K562 (cell line): Measurements from ENCODE around the gene FUT2. TPM values are rescaled to one million over a fixed set of nuclear protein-coding genes. Genes with fewer than 3 reads are reported as not detected.

ENCODE experiments used
- BMI1 ChIP-seq: fragments of 150-350 bp; IDR thresholded peaks from 2 replicates; pipeline ENCODE4 v1.6.1; 2014; ENCODE audit warnings: low read length
- CBFA2T2 ChIP-seq: fragments of 450-650 bp; conservative IDR thresholded peaks from 2 replicates; pipeline ENCODE4 v1.6.1; 2017; ENCODE audit warnings: mild to moderate bottlenecking
- CBFA2T3 ChIP-seq: fragments of 450-650 bp; IDR thresholded peaks from 2 replicates; pipeline ENCODE4 v1.6.1; 2017
- CLOCK ChIP-seq: fragments of 250-450 bp; sonication (Bioruptor Pico); IDR thresholded peaks from 2 replicates; pipeline ENCODE4 v1.4.0; 2020; ENCODE audit warnings: mild to moderate bottlenecking, moderate library complexity, borderline replicate concordance
- CREB1 ChIP-seq, 2 experiments: sonication (generic) in 1 of 2; formaldehyde crosslinking in 1 of 2; IDR thresholded peaks; 2 replicates each; pipeline versions ENCODE4 v1.6.1 to v1.8.0; 2012 to 2022; ENCODE audit warnings: inconsistent platforms in 1 of 2, mild to moderate bottlenecking in 1 of 2, missing genetic modification reagents in 1 of 2, moderate library complexity in 1 of 2
- ELF2 ChIP-seq: fragments of 250-450 bp; sonication (Bioruptor Pico); IDR thresholded peaks from 2 replicates; pipeline ENCODE4 v1.5.0; 2021; ENCODE audit warnings: mild to moderate bottlenecking
- FOXJ2 ChIP-seq: fragments of 200-800 bp; sonication (Bioruptor generic); IDR thresholded peaks from 2 replicates; pipeline ENCODE4 v1.6.1; 2016; ENCODE audit warnings: missing genetic modification characterization, missing compliant biosample characterization
- JUND ChIP-seq, 2 experiments: IDR thresholded peaks; 2 replicates in 1 of 2; 3 replicates in 1 of 2; pipeline ENCODE4 v1.6.1; 2011; ENCODE audit warnings: borderline replicate concordance in 2 of 2, low read depth in 2 of 2, low read length in 2 of 2, improper control_type of control experiment in 1 of 2, missing biosample characterization in 1 of 2, missing genetic modification characterization in 1 of 2, missing genetic modification reagents in 1 of 2
- KLF16 ChIP-seq: IDR thresholded peaks from 2 replicates; pipeline ENCODE4 v1.6.1; 2016; ENCODE audit warnings: antibody characterized with exemption
- MIER1 ChIP-seq: fragments of 450-650 bp; IDR thresholded peaks from 2 replicates; pipeline ENCODE4 v1.6.1; 2016; ENCODE audit warnings: antibody characterized with exemption, mild to moderate bottlenecking, low read depth
- MTA3 ChIP-seq: fragments of 450-650 bp; formaldehyde crosslinking; IDR thresholded peaks from 2 replicates; pipeline ENCODE4 v1.6.1; 2017; ENCODE audit warnings: mild to moderate bottlenecking, borderline replicate concordance
- PHTF2 ChIP-seq: fragments of 250-450 bp; sonication (Bioruptor Pico); IDR thresholded peaks from 2 replicates; pipeline ENCODE4 v1.5.0; 2021; ENCODE audit warnings: mild to moderate bottlenecking
- RBFOX2 ChIP-seq: fragments of 200-400 bp; formaldehyde crosslinking; IDR thresholded peaks from 2 replicates; pipeline ENCODE4 v1.6.1; 2017; ENCODE audit warnings: low read depth, mild to moderate bottlenecking, low read length, moderate library complexity
- TAL1 ChIP-seq: fragments of 450-650 bp; IDR thresholded peaks from 2 replicates; pipeline ENCODE4 v1.6.1; 2016; ENCODE audit warnings: mild to moderate bottlenecking
- TBL1XR1 ChIP-seq, 2 experiments: IDR thresholded peaks; 2 replicates each; pipeline ENCODE4 v1.6.1; 2012; ENCODE audit warnings: improper control_type of control experiment in 2 of 2, low read length in 2 of 2, mild to moderate bottlenecking in 1 of 2
- TOE1 ChIP-seq, 2 experiments: fragments of 450-650 bp in 1 of 2; sonication (generic) in 1 of 2; formaldehyde crosslinking in 1 of 2; IDR thresholded peaks; 2 replicates each; pipeline versions ENCODE4 v1.7.1 to v1.8.0; 2016 to 2022; ENCODE audit warnings: borderline replicate concordance in 2 of 2, mild to moderate bottlenecking in 2 of 2, antibody characterized with exemption in 1 of 2, inconsistent platforms in 1 of 2, low read depth in 1 of 2, missing genetic modification reagents in 1 of 2, moderate library complexity in 1 of 2
- ZFP36 ChIP-seq: fragments of 150-350 bp; IDR thresholded peaks from 2 replicates; pipeline ENCODE4 v1.6.1; 2018; ENCODE audit warnings: low read length, low read depth; ENCODE audit not compliant: partially characterized antibody
- ZFX ChIP-seq: sonication (generic); formaldehyde crosslinking; IDR thresholded peaks from 2 replicates; pipeline ENCODE4 v1.8.0; 2022; ENCODE audit warnings: mild to moderate bottlenecking, missing genetic modification reagents, moderate library complexity
- ZKSCAN8 ChIP-seq: fragments of 200-800 bp; sonication (Bioruptor generic); IDR thresholded peaks from 2 replicates; pipeline ENCODE4 v1.6.1; 2016; ENCODE audit warnings: missing genetic modification characterization, missing compliant biosample characterization
- polyA plus RNA-seq, 8 experiments: library from polyadenylated mRNA; depleted of rRNA in 4 of 8; stranded (reverse) in 5 of 8; unstranded in 3 of 8; fragments of >200 nt; fragmentation: Nextera tagmentation in 2 of 8; fragmentation: Illumina TruSeq in 1 of 8; extraction: Ambion mirVana in 2 of 8; extraction: Trizol in 1 of 8; gene quantifications; 2 replicates each; pipeline versions ENCODE4 v1.2.1 to v1.2.3, GENCODE V29; 2011 to 2014; ENCODE audit warnings: inconsistent platforms in 1 of 8, missing spikeins in 1 of 8
- total RNA-seq, 7 experiments: library from RNA; depleted of rRNA in 6 of 7; stranded (reverse); fragments of >200 nt in 6 of 7; fragmentation: Illumina TruSeq in 2 of 7; extraction: Trizol in 2 of 7; gene quantifications; 2 replicates each; pipeline versions ENCODE4 v1.2.1 to v1.2.3, GENCODE V29; 2011 to 2021; ENCODE audit warnings: low replicate concordance in 1 of 7
- TF ChIP-seq, protein P1 (sequence below): fragments of 200-800 bp; sonication (Bioruptor generic); IDR thresholded peaks from 2 replicates; pipeline ENCODE4 v1.6.1; 2017; ENCODE audit warnings: missing genetic modification characterization, missing compliant biosample characterization
- TF ChIP-seq, protein P2 (sequence below): fragments of 450-650 bp; IDR thresholded peaks from 2 replicates; pipeline ENCODE4 v1.6.1; 2017; ENCODE audit warnings: antibody characterized with exemption, mild to moderate bottlenecking

Gene FUT2
- total and polyA plus RNA-seq, 9 of the 15 experiments (the other 6 are each of a cell fraction or from before 2014, with no cell fraction given), result 0.03 to 0.04 TPM; not detected in 7

DNA sequence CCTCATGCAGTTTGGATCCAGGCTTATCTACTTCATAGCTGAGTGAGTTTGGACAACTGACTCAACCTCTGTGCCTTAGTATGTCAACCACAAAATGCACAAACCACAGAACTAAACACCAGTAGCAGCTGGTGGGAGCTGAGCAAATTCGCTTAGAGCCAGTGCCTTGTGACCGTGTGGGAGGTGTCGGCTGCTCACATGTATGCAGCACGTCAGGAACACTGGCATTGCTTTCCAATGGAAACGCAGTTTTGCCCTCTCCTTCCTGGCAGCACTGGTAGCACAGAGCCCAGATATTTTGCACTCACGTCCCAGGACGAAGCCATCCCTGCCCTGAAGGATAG, 14.7 kb upstream of the FUT2 start (continued):
- TF ChIP-seq CLOCK (CRISPR knock-in tag) (no peak), TBL1XR1 (IDR thresholded peaks at IDR 0.05; ENCODE audit: low read length in 2 of 2) (no peak), ZFP36 (peak; percentile 19), CBFA2T3 (peak; percentile 65), RBFOX2 (no peak), TOE1 (IDR thresholded peaks at IDR 0.05; ENCODE audit: borderline replicate concordance) (peak; percentile 28; the same call in 1 of the 2 replicates), TOE1 (CRISPR knock-in tag; IDR thresholded peaks at IDR 0.05; ENCODE audit: borderline replicate concordance, low read depth) (no peak), ZKSCAN8 (CRISPR knock-in tag) (no peak), CBFA2T2 (peak; percentile 22; the same call in 1 of the 2 replicates), PHTF2 (no peak), BMI1 (no peak), ELF2 (CRISPR knock-in tag) (no peak), JUND (IDR thresholded peaks at IDR 0.05; ENCODE audit: borderline replicate concordance, low read depth, low read length) (peak; percentile 41; the same call in 1 of the 2 replicates), JUND (tag; IDR thresholded peaks at IDR 0.05; ENCODE audit: borderline replicate concordance, low read depth, low read length) (no peak; the same call in 2 of the 3 replicates), TAL1 (no peak), CREB1 (IDR thresholded peaks at IDR 0.05) (no peak), CREB1 (CRISPR knock-in tag; IDR thresholded peaks at IDR 0.05) (peak; percentile 56; the same call in 1 of the 2 replicates), MTA3 (0 out of 2 replicates have a peak, but pooled peaks have one; percentile 23), KLF16 (peak; percentile 75; the same call in 1 of the 2 replicates), MIER1 (no peak), FOXJ2 (tag) (no peak), ZFX (CRISPR knock-in tag) (peak; percentile 46)
- TF ChIP-seq, protein P1, sequence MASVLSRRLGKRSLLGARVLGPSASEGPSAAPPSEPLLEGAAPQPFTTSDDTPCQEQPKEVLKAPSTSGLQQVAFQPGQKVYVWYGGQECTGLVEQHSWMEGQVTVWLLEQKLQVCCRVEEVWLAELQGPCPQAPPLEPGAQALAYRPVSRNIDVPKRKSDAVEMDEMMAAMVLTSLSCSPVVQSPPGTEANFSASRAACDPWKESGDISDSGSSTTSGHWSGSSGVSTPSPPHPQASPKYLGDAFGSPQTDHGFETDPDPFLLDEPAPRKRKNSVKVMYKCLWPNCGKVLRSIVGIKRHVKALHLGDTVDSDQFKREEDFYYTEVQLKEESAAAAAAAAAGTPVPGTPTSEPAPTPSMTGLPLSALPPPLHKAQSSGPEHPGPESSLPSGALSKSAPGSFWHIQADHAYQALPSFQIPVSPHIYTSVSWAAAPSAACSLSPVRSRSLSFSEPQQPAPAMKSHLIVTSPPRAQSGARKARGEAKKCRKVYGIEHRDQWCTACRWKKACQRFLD (CRISPR knock-in tag), result peak; percentile 66; the same call in 1 of the 2 replicates
- TF ChIP-seq, protein P2, sequence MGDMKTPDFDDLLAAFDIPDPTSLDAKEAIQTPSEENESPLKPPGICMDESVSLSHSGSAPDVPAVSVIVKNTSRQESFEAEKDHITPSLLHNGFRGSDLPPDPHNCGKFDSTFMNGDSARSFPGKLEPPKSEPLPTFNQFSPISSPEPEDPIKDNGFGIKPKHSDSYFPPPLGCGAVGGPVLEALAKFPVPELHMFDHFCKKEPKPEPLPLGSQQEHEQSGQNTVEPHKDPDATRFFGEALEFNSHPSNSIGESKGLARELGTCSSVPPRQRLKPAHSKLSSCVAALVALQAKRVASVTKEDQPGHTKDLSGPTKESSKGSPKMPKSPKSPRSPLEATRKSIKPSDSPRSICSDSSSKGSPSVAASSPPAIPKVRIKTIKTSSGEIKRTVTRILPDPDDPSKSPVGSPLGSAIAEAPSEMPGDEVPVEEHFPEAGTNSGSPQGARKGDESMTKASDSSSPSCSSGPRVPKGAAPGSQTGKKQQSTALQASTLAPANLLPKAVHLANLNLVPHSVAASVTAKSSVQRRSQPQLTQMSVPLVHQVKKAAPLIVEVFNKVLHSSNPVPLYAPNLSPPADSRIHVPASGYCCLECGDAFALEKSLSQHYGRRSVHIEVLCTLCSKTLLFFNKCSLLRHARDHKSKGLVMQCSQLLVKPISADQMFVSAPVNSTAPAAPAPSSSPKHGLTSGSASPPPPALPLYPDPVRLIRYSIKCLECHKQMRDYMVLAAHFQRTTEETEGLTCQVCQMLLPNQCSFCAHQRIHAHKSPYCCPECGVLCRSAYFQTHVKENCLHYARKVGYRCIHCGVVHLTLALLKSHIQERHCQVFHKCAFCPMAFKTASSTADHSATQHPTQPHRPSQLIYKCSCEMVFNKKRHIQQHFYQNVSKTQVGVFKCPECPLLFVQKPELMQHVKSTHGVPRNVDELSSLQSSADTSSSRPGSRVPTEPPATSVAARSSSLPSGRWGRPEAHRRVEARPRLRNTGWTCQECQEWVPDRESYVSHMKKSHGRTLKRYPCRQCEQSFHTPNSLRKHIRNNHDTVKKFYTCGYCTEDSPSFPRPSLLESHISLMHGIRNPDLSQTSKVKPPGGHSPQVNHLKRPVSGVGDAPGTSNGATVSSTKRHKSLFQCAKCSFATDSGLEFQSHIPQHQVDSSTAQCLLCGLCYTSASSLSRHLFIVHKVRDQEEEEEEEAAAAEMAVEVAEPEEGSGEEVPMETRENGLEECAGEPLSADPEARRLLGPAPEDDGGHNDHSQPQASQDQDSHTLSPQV, result no peak
